GM12874 (cell line): ENCODE results near the gene UBASH3B.
A peak's percentile ranks its signal among the peaks of the same experiment; 100 is the strongest.

ENCODE experiments used
- CTCF ChIP-seq: IDR thresholded peaks from 2 replicates; pipeline ENCODE4 v1.5.1; 2011; ENCODE audit warnings: low read depth, mild to moderate bottlenecking, control low read depth, low read length, moderate library complexity; ENCODE audit not compliant: insufficient read depth

Gene UBASH3B

GRCh38 chr11:122655527-122656072 lies at the start of gene UBASH3B:
UBASH3B (plus strand) TSS chr11:122655722; CDS start chr11:122656050, 328 bp downstream.
- TF ChIP-seq CTCF: peak; percentile 18; the same call in 1 of the 2 replicates

DNA sequence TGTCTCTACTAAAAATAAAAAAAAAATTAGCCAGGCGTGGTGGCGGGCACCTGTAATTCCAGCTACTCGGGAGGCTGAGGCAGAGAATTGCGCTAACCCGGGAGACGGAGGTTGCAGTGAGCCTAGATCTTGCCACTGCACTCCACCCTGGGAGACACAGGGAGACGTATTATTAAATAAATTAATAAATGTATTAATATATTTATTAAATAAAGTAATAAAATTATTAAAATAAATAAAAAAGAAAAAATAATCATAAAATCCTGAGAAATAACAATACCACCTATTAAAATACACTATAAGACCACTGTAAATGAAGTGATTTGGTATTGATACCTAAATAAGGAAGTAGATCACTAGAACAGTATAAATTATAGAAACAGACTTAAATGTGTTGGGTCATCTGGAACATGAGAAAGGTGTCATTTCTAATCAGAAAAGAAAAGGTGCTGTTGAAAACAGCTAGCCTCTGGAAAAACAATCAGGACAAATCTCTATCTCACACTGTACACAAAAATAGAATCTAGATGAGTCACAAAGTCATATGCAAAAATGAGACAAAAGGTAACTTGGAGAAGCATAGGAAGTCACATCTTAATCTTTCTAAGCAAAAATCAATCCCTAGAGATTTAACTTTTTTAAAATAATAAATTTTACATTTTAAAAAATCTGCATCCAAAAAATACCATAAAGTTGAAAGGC lies 43.2 kb upstream of the UBASH3B start:
- TF ChIP-seq CTCF: no peak

DNA sequence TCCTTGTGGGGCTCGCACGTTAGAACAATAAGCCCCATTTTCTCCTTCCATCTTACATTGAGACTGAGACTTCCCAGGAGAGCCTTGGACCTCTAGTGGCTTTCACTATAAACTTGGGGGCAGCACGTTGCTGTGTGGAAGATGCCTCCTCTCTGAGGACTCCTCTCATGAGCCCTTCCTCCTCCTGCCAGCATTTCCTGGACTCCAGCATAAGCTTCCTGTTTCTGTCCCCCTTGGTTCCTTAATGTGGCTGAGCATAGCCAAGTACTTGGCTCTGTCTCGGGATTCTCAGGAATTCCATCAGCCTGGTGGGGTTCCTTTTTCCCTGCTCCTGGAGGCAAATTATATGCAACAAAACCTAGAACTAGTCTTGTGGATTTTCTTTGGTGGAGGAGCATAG lies 38.8 kb upstream of the UBASH3B start:
- TF ChIP-seq CTCF: no peak

GRCh38 chr11:122617297-122617696 lies 38.2 kb upstream of the UBASH3B start:
- no peak for TF ChIP-seq CTCF

GRCh38 chr11:122617926-122618325 lies 37.6 kb upstream of the UBASH3B start:
- TF ChIP-seq CTCF: no peak

DNA sequence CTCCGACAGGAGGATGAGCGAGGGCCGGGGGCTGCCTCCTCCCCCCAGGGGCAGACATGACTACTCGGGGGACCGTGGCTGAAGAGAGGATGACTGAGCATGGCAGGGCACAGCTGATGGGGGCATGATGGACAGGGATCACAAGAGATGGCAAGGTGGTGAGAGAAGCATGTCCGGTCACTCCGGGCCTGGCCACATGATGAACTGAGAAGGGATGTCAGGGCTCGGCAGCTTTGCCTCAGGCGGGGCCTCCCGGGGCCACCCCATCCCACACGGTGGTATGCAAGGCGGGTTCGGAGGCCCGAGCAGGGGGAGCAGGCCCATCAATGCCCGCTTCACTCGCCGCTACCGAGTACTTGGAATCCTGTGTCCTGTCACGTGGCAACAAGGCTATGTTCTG lies 36.6 kb upstream of the UBASH3B start:
- no peak for TF ChIP-seq CTCF

DNA sequence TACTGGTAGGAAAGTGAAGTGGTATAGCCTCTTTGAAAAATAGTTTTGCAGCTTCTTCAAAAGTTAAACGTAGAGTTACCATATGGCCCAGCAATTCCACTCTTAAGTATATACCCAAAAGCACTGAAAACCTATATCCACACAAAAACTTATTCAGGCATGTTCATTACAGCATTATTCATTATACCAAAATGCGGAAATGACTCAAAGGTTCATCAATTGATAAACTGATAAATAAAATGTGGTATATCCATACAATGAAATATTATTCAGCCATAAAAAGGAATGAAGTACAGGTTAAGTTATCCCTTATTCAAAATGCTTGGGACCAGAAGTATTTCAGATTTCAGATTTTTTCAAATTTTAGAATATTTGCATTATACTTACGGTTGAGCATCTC lies 35.8 kb upstream of the UBASH3B start:
- TF ChIP-seq CTCF: no peak
